Effector memory CD4-positive, alpha-beta T cell (primary cell): ENCODE data around the gene CIAO3.
"Not testable (repeated sequence)": the region's sequence is repeated elsewhere in the genome, so short reads cannot be mapped to it uniquely, and the experiment has no call there.

ENCODE experiments used
- DNase-seq, 3 donors: peaks; one replicate each; pipeline ENCODE4 v3.0.0-alpha.2; 2020
- H3K27ac ChIP-seq: 2 replicates; pipeline ENCODE4 v1.7.0; 2013; ENCODE audit warnings: mild to moderate bottlenecking, low read length, moderate library complexity; ENCODE audit not compliant: insufficient read depth, poor library complexity, severe bottlenecking
- H3K27me3 ChIP-seq: replicated peaks from 2 replicates; pipeline ENCODE4 v1.7.0; 2013; ENCODE audit warnings: mild to moderate bottlenecking, low read length; ENCODE audit not compliant: insufficient read depth, control insufficient read depth, poor library complexity, severe bottlenecking
- H3K36me3 ChIP-seq: 2 replicates; pipeline ENCODE4 v1.7.0; 2013; ENCODE audit warnings: mild to moderate bottlenecking, low read length, moderate library complexity; ENCODE audit not compliant: control insufficient read depth, insufficient read depth
- H3K4me1 ChIP-seq: 2 replicates; pipeline ENCODE4 v1.7.0; 2013; ENCODE audit warnings: low read length, mild to moderate bottlenecking; ENCODE audit not compliant: control insufficient read depth, insufficient read depth, poor library complexity, severe bottlenecking
- H3K4me3 ChIP-seq: 2 replicates; pipeline ENCODE4 v1.7.0; 2013; ENCODE audit warnings: low read length, low read depth, mild to moderate bottlenecking; ENCODE audit not compliant: insufficient read depth, poor library complexity, severe bottlenecking
- H3K9me3 ChIP-seq: 2 replicates; pipeline ENCODE4 v1.7.0; 2013; ENCODE audit warnings: mild to moderate bottlenecking, low read length, moderate library complexity; ENCODE audit not compliant: control insufficient read depth

Gene CIAO3

GRCh38 chr16:776298-776697 lies 35.5 kb upstream of the CIAO3 start:
- not testable (repeated sequence) for H3K4me3 ChIP-seq, H3K27ac ChIP-seq, H3K36me3 ChIP-seq, H3K4me1 ChIP-seq, DNase-seq, H3K9me3 ChIP-seq, H3K27me3 ChIP-seq

- no peak overlapping the region for H3K4me3 ChIP-seq
- DNase-seq = no peak
These were observed 34.5 kb upstream of the CIAO3 start for GRCh38 chr16:775236-775796.

GRCh38 chr16:774086-775001 lies 33.5 kb upstream of the CIAO3 start:
- no peak for DNase-seq
- H3K9me3 ChIP-seq = no peaks in the 10 kb centered on the region
- no peaks in the 10 kb centered on the region for H3K27me3 ChIP-seq
- no peak overlapping the region for H3K27ac ChIP-seq
- H3K4me1 ChIP-seq = no peaks in the 10 kb centered on the region
- H3K36me3 ChIP-seq = no peaks in the 10 kb centered on the region
- H3K4me3 ChIP-seq = no peak overlapping the region

More at GRCh38 chr16:775236-775796, 34.5 kb upstream of the CIAO3 start:
- H3K27me3 ChIP-seq = no peaks in the 10 kb centered on the region
- H3K27ac ChIP-seq = no peak overlapping the region
- H3K9me3 ChIP-seq = no peaks in the 10 kb centered on the region
- H3K4me1 ChIP-seq = no peaks in the 10 kb centered on the region
- H3K36me3 ChIP-seq = no peaks in the 10 kb centered on the region

GRCh38 chr16:772959-773358 lies 32.2 kb upstream of the CIAO3 start:
- no peak for DNase-seq
- no peaks in the 10 kb centered on the region for H3K36me3 ChIP-seq
- H3K27ac ChIP-seq = no peak overlapping the region
- H3K9me3 ChIP-seq = no peaks in the 10 kb centered on the region
- H3K4me1 ChIP-seq = no peaks in the 10 kb centered on the region
- H3K27me3 ChIP-seq = no peaks in the 10 kb centered on the region
- no peak overlapping the region for H3K4me3 ChIP-seq

- DNase-seq = no peak
- Histone ChIP-seq H3K36me3 (no peaks in the 10 kb centered on the region), H3K27me3 (no peaks in the 10 kb centered on the region), H3K4me1 (no peaks in the 10 kb centered on the region), H3K27ac (no peak overlapping the region), H3K4me3 (no peak overlapping the region), H3K9me3 (no peaks in the 10 kb centered on the region)
These were observed 29.6 kb upstream of the CIAO3 start for GRCh38 chr16:770411-770810.

GRCh38 chr16:769934-770333 lies 29.1 kb upstream of the CIAO3 start:
- H3K4me3 ChIP-seq = no peak overlapping the region
- H3K9me3 ChIP-seq = no peaks in the 10 kb centered on the region
- no peaks in the 10 kb centered on the region for H3K36me3 ChIP-seq
- H3K4me1 ChIP-seq = no peaks in the 10 kb centered on the region
- no peaks in the 10 kb centered on the region for H3K27me3 ChIP-seq
- no peak for DNase-seq
- no peak overlapping the region for H3K27ac ChIP-seq

GRCh38 chr16:769184-769784 lies 28.5 kb upstream of the CIAO3 start:
- H3K4me1 ChIP-seq = no peaks in the 10 kb centered on the region
- H3K4me3 ChIP-seq = no peak overlapping the region
- no peaks in the 10 kb centered on the region for H3K9me3 ChIP-seq
- H3K27me3 ChIP-seq = no peaks in the 10 kb centered on the region
- no peaks in the 10 kb centered on the region for H3K36me3 ChIP-seq
- DNase-seq = no peak
- no peak overlapping the region for H3K27ac ChIP-seq

GRCh38 chr16:768428-768827 lies 27.6 kb upstream of the CIAO3 start:
- H3K27ac ChIP-seq = no peak overlapping the region
- H3K27me3 ChIP-seq = no peaks in the 10 kb centered on the region
- H3K36me3 ChIP-seq = no peaks in the 10 kb centered on the region
- DNase-seq = no peak
- H3K4me1 ChIP-seq = no peaks in the 10 kb centered on the region
- no peaks in the 10 kb centered on the region for H3K9me3 ChIP-seq
- no peak overlapping the region for H3K4me3 ChIP-seq

GRCh38 chr16:767743-768235 lies 27.0 kb upstream of the CIAO3 start:
- no peak overlapping the region for H3K4me3 ChIP-seq
- no peaks in the 10 kb centered on the region for H3K36me3 ChIP-seq
- no peak for DNase-seq
- no peaks in the 10 kb centered on the region for H3K27me3 ChIP-seq
- H3K27ac ChIP-seq = no peak overlapping the region
- H3K4me1 ChIP-seq = no peaks in the 10 kb centered on the region
- no peaks in the 10 kb centered on the region for H3K9me3 ChIP-seq
